ENCODE results near the gene C1QTNF4. TPM values are rescaled to one million over a fixed set of nuclear protein-coding genes. Genes with fewer than 3 reads are reported as not detected.

Gene C1QTNF4
- total RNA-seq, 1 experiment from 2014 or later = 0.22 TPM

DNA sequence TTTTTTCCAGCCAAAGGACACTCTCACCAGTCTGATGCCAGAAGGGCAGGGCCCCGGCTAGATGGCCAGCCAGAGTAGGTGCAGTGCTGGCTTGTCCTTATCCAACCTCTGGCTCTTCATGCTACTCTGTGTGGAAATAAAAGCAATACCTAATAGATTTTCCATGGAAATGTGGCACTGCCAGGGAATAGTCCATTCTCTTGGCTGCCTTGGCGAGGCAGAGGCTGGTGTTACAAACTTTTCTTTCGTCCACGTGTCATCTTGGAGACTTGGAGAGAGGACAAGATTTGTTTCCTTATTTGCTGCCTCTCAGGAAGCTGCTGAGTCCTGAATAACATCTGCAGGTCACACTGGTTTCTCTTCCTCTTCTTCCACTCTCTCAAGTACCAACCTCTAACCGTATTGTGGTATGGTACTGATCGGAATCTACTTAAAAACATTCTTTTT lies 17.2 kb upstream of the C1QTNF4 start:
- no peak overlapping the region for H3K4me3 ChIP-seq
- intact Hi-C loops (cut with micrococcal nuclease; ENCODE audit: unreplicated experiment) = no loop called here
- H3K9me3 ChIP-seq (ENCODE audit: insufficient read depth, low read depth) = no peaks in the 10 kb centered on the region

DNA sequence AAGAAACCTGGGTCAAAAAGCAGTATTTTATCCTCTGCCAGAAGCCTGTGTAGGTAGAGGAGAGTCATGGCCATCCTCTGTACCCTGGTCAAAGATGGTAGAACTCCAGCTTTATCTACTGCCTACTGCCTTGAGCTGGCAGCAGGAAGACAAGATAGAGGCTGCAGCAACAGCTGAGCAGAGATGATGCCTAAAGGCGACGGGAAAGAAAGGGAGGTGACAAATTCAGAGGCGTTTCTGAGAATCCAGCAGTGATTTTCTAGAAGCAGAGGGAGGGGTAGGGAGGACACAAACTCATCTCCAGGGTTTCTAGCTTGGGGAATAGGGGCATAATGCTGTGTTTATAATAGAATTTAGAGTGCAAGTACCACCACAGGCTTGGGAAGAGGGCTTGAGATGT lies 15.5 kb upstream of the C1QTNF4 start:
- CTCF ChIA-PET = interaction anchor here (0.7 kb wide), 1 partner anchor 109 kb away, joined by 5 read pairs; no protein-coding TSS in a partner anchor
- POLR2A ChIA-PET (ENCODE audit: unreplicated experiment) = interaction anchor here (0.6 kb wide), 1 partner anchor 50 kb away, joined by 7 read pairs; no protein-coding TSS in a partner anchor
- no TSS peak for BruUV-seq (replicated peaks)

More for the DNA sequence above, 17.2 kb upstream of the C1QTNF4 start:
- H4K20me1 ChIP-seq (ENCODE audit: insufficient read depth) = no peaks in the 10 kb centered on the region
- POLR2A ChIA-PET (ENCODE audit: unreplicated experiment) = no interaction called here
- no peak overlapping the region for H3K27ac ChIP-seq
- no peak overlapping the region for H2AFZ ChIP-seq
- H3K36me3 ChIP-seq (ENCODE audit: low read depth) = no peaks in the 10 kb centered on the region
- H3K9me2 ChIP-seq (ENCODE audit: insufficient read depth) = no peaks in the 10 kb centered on the region
- TF ChIP-seq EZH2 (IDR thresholded peaks at IDR 0.05; ENCODE audit: low read depth) (no peak), CTCF (conservative IDR thresholded peaks at IDR 0.05) (no peak)
- no peaks in the 10 kb centered on the region for H3K4me1 ChIP-seq (replicated peaks; ENCODE audit: insufficient read depth)
- no peaks in the 10 kb centered on the region; the same call in 1 of the 2 replicates for H3F3A ChIP-seq (ENCODE audit: insufficient read depth, low read depth)
- CTCF ChIA-PET = no interaction called here
- BruUV-seq (replicated peaks) = no TSS peak
- H3K79me2 ChIP-seq (ENCODE audit: low read depth) = no peaks in the 10 kb centered on the region
- no peaks in the 10 kb centered on the region for H3K27me3 ChIP-seq (ENCODE audit: insufficient read depth, low read depth)
- H3K4me2 ChIP-seq = no peak overlapping the region
- no peak for DNase-seq

DNA sequence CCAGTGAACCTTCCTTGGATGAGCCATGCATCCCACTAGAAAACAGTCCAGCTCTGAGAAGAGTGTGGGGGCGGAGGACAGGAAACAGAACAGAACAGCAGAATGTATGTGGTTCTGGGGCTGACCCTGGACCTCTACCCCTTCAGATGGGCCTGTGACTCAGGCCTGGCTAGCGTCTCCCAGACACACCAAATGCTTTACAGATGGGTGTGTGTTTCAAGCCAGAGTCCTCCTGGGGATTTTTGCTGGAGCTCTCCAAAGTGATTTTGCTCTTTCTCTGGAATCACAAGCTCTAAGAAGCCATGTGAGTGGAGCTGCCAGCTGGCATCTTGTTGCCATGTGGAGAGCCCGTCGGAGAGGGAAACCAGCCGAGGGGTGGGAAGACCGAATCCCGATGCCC lies 13.2 kb upstream of the C1QTNF4 start:
- DNase-seq = no peak
- no TSS peak for BruUV-seq (replicated peaks)
- intact Hi-C loops (cut with micrococcal nuclease; ENCODE audit: unreplicated experiment) = no loop called here

More for the DNA sequence above, 15.5 kb upstream of the C1QTNF4 start:
- no peak overlapping the region for H3K4me3 ChIP-seq
- no peaks in the 10 kb centered on the region for H4K20me1 ChIP-seq (ENCODE audit: insufficient read depth)
- H3F3A ChIP-seq (ENCODE audit: insufficient read depth, low read depth) = no peaks in the 10 kb centered on the region
- no peaks in the 10 kb centered on the region for H3K9me2 ChIP-seq (ENCODE audit: insufficient read depth)
- H2AFZ ChIP-seq = no peak overlapping the region
- TF ChIP-seq CTCF (conservative IDR thresholded peaks at IDR 0.05) (no peak), EZH2 (IDR thresholded peaks at IDR 0.05; ENCODE audit: low read depth) (no peak)
- H3K4me2 ChIP-seq = no peak overlapping the region
- H3K9me3 ChIP-seq (ENCODE audit: insufficient read depth, low read depth) = no peaks in the 10 kb centered on the region
- DNase-seq = no peak
- H3K36me3 ChIP-seq (ENCODE audit: low read depth) = no peaks in the 10 kb centered on the region
- H3K27ac ChIP-seq = no peak overlapping the region
- intact Hi-C loops (cut with micrococcal nuclease; ENCODE audit: unreplicated experiment) = no loop called here
- H3K27me3 ChIP-seq (ENCODE audit: insufficient read depth, low read depth) = no peaks in the 10 kb centered on the region
- H3K4me1 ChIP-seq (replicated peaks; ENCODE audit: insufficient read depth) = no peaks in the 10 kb centered on the region
- H3K79me2 ChIP-seq (ENCODE audit: low read depth) = no peaks in the 10 kb centered on the region

More for the DNA sequence above, 13.2 kb upstream of the C1QTNF4 start:
- H3K9me2 ChIP-seq (ENCODE audit: insufficient read depth) = no peaks in the 10 kb centered on the region
- no peaks in the 10 kb centered on the region for H3K27me3 ChIP-seq (ENCODE audit: insufficient read depth, low read depth)
- H3K9me3 ChIP-seq (ENCODE audit: insufficient read depth, low read depth) = no peaks in the 10 kb centered on the region
- no peak overlapping the region for H3K4me3 ChIP-seq
- no peaks in the 10 kb centered on the region for H3F3A ChIP-seq (ENCODE audit: insufficient read depth, low read depth)
- H3K4me1 ChIP-seq (replicated peaks; ENCODE audit: insufficient read depth) = no peaks in the 10 kb centered on the region
- ChIA-PET POLR2A (ENCODE audit: unreplicated experiment) (no interaction called here), CTCF (interaction anchor here (0.5 kb wide), 1 partner anchor 66 kb away, joined by 3 read pairs; no protein-coding TSS in a partner anchor)
- H3K4me2 ChIP-seq = no peak overlapping the region
- TF ChIP-seq CTCF (conservative IDR thresholded peaks at IDR 0.05) (no peak), EZH2 (IDR thresholded peaks at IDR 0.05; ENCODE audit: low read depth) (no peak)
- no peak overlapping the region for H3K27ac ChIP-seq
- H3K79me2 ChIP-seq (ENCODE audit: low read depth) = no peaks in the 10 kb centered on the region
- H3K36me3 ChIP-seq (ENCODE audit: low read depth) = no peaks in the 10 kb centered on the region
- no peak overlapping the region for H2AFZ ChIP-seq
- H4K20me1 ChIP-seq (ENCODE audit: insufficient read depth) = no peaks in the 10 kb centered on the region
